ENCODE measurements around the gene MED15.

DNA sequence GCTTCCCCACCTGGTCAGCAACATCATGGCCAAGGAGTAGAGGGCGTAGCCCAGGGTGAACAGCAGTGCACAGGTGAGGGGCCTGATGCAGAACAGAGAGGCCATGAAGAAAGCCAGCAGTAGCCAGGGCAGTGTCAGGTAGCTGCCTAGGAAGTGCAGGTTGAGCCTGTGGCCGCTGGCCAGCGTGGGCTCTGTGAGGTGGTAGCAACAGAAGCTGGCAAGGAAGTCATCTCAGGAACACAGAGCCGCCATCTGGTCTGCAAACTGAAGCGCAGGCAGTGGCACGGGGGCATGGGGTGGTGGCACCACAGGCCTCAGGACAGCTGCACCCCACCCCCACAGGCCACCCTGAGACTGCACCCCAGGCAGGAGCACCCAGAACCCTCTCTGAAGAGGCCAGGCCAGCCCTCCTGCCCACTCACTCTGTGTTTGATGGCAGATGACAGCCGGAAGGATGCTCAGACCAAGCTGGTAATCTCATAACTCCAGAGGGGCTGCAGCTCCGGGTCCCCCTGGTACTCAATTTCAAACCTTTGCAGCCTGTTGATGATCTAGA is 95.3 kb downstream of the MED15 start:
- no peak for TF ChIP-seq POLR2AphosphoS5 (IDR thresholded peaks at IDR 0.05)
- TF ChIP-seq, protein P1, sequence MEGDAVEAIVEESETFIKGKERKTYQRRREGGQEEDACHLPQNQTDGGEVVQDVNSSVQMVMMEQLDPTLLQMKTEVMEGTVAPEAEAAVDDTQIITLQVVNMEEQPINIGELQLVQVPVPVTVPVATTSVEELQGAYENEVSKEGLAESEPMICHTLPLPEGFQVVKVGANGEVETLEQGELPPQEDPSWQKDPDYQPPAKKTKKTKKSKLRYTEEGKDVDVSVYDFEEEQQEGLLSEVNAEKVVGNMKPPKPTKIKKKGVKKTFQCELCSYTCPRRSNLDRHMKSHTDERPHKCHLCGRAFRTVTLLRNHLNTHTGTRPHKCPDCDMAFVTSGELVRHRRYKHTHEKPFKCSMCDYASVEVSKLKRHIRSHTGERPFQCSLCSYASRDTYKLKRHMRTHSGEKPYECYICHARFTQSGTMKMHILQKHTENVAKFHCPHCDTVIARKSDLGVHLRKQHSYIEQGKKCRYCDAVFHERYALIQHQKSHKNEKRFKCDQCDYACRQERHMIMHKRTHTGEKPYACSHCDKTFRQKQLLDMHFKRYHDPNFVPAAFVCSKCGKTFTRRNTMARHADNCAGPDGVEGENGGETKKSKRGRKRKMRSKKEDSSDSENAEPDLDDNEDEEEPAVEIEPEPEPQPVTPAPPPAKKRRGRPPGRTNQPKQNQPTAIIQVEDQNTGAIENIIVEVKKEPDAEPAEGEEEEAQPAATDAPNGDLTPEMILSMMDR (IDR thresholded peaks at IDR 0.05) = no peak
- no peak for TF ChIP-seq POLR2A (IDR thresholded peaks at IDR 0.05; ENCODE audit: low read depth)

Measured in esophagus muscularis mucosa (tissue), 3 donors.